ENCODE results near the gene MRPL54.

MRPL54 gene

DNA sequence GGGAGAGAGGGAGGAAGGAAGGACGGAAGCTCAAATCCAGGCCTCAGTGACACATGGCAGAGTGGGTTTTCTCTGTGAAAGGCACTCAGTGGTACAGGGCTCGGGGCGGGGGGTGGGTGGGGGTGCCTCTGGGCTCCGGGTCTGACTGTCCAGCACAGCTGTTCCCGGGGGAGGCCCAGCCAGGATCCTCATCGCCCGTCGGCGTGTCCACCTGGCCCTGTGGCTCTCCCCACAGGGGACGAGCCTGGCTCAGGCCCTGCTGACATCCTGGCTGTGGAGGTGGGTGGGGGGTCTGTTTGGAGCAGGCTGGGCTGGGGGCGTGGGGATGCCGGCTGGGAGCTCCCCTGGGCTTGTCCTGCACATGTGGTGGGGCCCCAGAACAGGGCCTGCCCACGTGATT, 41.9 kb downstream of the MRPL54 start:
- TF ChIP-seq CTCF (IDR thresholded peaks at IDR 0.05; ENCODE audit: unreplicated experiment in 3 of 3): no peak
- no peak overlapping the region for H3K27ac Mint-ChIP-seq
- no peak overlapping the region for H3K4me3 Mint-ChIP-seq
- H3K4me1 Mint-ChIP-seq: no peaks in the 10 kb centered on the region
- H3K36me3 Mint-ChIP-seq (ENCODE audit: low read depth): no peaks in the 10 kb centered on the region
- no peaks in the 10 kb centered on the region for H3K9me3 Mint-ChIP-seq
- H3K27me3 Mint-ChIP-seq (ENCODE audit: low read depth): peaks cover 48% of the 10 kb centered on the region

- H3K9me3 Mint-ChIP-seq: no peaks in the 10 kb centered on the region
- TF ChIP-seq CTCF (IDR thresholded peaks at IDR 0.05; ENCODE audit: unreplicated experiment in 3 of 3): no peak
- peaks cover 36% of the 10 kb centered on the region for H3K27me3 Mint-ChIP-seq (ENCODE audit: low read depth)
- H3K4me1 Mint-ChIP-seq: no peaks in the 10 kb centered on the region
- H3K27ac Mint-ChIP-seq: no peak overlapping the region
- H3K4me3 Mint-ChIP-seq: no peak overlapping the region
- no peaks in the 10 kb centered on the region for H3K36me3 Mint-ChIP-seq (ENCODE audit: low read depth)
Measured at GRCh38 chr19:3805859-3806258, 43.4 kb downstream of the MRPL54 start.

DNA sequence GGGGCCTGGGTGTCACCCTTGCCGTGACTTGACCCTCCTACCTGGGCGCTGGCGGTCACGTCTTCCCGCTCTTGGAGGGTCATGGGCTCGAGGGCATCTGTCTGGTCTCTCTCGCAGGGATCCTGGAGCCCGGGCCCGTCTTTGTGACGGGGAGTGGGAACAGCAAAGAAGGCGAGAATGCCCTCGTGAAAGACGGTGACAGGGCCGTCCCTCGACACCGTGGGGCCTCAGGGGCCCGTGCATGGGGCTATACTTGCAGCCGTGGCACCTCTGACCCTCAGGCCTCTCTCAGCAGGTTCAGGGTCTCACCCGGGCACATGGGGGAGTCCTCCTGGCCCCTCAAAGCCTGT, 44.6 kb downstream of the MRPL54 start:
- Mint-ChIP-seq H3K27ac (no peak overlapping the region), H3K9me3 (no peaks in the 10 kb centered on the region), H3K27me3 (ENCODE audit: low read depth) (peaks cover 23% of the 10 kb centered on the region), H3K36me3 (ENCODE audit: low read depth) (no peaks in the 10 kb centered on the region), H3K4me1 (no peaks in the 10 kb centered on the region), H3K4me3 (no peak overlapping the region)
- TF ChIP-seq CTCF (IDR thresholded peaks at IDR 0.05; ENCODE audit: unreplicated experiment in 3 of 3): no peak

DNA sequence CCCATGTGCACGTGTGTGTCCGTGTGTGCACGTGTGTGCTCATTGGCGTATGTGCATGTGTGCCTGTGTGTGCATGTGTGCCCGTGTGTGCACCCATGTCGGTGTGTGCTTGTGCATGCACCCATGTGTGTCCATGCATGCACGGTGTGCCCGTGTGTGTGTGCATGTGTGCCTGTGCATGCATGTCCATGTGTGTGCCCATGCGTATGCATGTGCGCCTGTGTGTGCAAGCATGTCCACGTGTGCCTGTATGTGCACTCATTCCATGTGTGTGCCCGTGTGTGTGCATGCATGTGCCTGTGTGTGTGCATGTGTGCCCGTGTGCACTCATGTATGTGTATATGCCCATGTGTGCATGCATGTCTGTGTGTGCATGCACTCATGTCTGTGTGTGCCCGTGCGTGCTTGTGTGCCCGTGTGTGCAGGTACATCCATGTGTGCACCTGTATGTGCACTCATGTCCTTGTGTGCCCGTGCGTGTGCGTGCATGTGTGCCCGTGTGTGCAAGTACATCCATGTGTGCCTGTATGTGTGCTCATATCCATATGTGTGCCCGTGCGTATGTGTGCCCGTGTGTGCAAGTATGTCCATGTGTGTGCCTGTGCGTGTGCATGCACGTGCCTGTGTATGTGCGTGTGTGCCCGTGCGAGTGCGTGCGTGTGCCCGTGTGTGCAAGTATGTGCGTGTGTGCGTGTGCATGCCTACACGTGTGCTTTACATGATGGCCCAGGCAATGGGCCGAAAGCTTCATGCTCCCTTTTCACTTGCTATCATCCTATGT, 45.3 kb downstream of the MRPL54 start:
- H3K4me1 Mint-ChIP-seq: peaks cover 5% of the 10 kb centered on the region
- H3K27me3 Mint-ChIP-seq (ENCODE audit: low read depth): peaks cover 21% of the 10 kb centered on the region
- H3K9me3 Mint-ChIP-seq: no peaks in the 10 kb centered on the region
- no peak for TF ChIP-seq CTCF (IDR thresholded peaks at IDR 0.05; ENCODE audit: unreplicated experiment in 3 of 3)
- H3K36me3 Mint-ChIP-seq (ENCODE audit: low read depth): no peaks in the 10 kb centered on the region
- no peak overlapping the region for H3K4me3 Mint-ChIP-seq
- H3K27ac Mint-ChIP-seq: no peak overlapping the region

GRCh38 chr19:3808420-3809143, 46.1 kb downstream of the MRPL54 start:
- no peaks in the 10 kb centered on the region for H3K9me3 Mint-ChIP-seq
- H3K27me3 Mint-ChIP-seq (ENCODE audit: low read depth): peaks cover 16% of the 10 kb centered on the region
- H3K36me3 Mint-ChIP-seq (ENCODE audit: low read depth): no peaks in the 10 kb centered on the region
- no peak overlapping the region for H3K4me3 Mint-ChIP-seq
- TF ChIP-seq CTCF (IDR thresholded peaks at IDR 0.05; ENCODE audit: unreplicated experiment in 3 of 3): no peak
- H3K27ac Mint-ChIP-seq: no peak overlapping the region
- H3K4me1 Mint-ChIP-seq: peaks cover 5% of the 10 kb centered on the region

Data from nephron (organoid).